Measurements from ENCODE around the gene KHDC4.

KHDC4 gene

GRCh38 chr1:155977690-155978324 is 43.6 kb upstream of the KHDC4 start (continued):
- TF ChIP-seq AEBP2 (tag by site-specific recombination; IDR thresholded peaks at IDR 0.05; ENCODE audit: borderline replicate concordance) (no peak), ZNF148 (tag by site-specific recombination; IDR thresholded peaks at IDR 0.05; ENCODE audit: borderline replicate concordance) (no peak), ZNF2 (tag by site-specific recombination; IDR thresholded peaks at IDR 0.05) (0 out of 2 replicates have a peak, but pooled peaks have one; percentile 34), OSR2 (tag by site-specific recombination; IDR thresholded peaks at IDR 0.05) (no peak), ZNF530 (tag by site-specific recombination; IDR thresholded peaks at IDR 0.05; ENCODE audit: low read depth) (no peak), ZNF626 (tag by site-specific recombination; IDR thresholded peaks at IDR 0.05) (no peak), ZIC2 (tag by site-specific recombination; IDR thresholded peaks at IDR 0.05) (peak; percentile 22), ZNF280C (tag by site-specific recombination; IDR thresholded peaks at IDR 0.05) (no peak), ZNF658 (tag by site-specific recombination; IDR thresholded peaks at IDR 0.05) (no peak), ZNF416 (tag by site-specific recombination; IDR thresholded peaks at IDR 0.05) (0 out of 2 replicates have a peak, but pooled peaks have one; percentile 31), ZBTB20 (tag by site-specific recombination; IDR thresholded peaks at IDR 0.05) (no peak), HIC1 (tag by site-specific recombination; IDR thresholded peaks at IDR 0.05) (no peak), OVOL3 (tag by site-specific recombination; IDR thresholded peaks at IDR 0.05) (0 out of 2 replicates have a peak, but pooled peaks have one; percentile 4), TRIM28 (IDR thresholded peaks at IDR 0.05; ENCODE audit: borderline replicate concordance, low read length) (no peak), ZBTB6 (tag by site-specific recombination; IDR thresholded peaks at IDR 0.05) (no peak), KLF9 (tag by site-specific recombination; IDR thresholded peaks at IDR 0.05; ENCODE audit: low read depth) (peak; percentile 71), ZNF654 (tag by site-specific recombination; IDR thresholded peaks at IDR 0.05; ENCODE audit: low read depth) (no peak), ZNF324 (tag by site-specific recombination; IDR thresholded peaks at IDR 0.05) (no peak), IKZF3 (tag by site-specific recombination; IDR thresholded peaks at IDR 0.05) (no peak), ZNF544 (tag by site-specific recombination; IDR thresholded peaks at IDR 0.05) (no peak), KLF10 (tag by site-specific recombination; IDR thresholded peaks at IDR 0.05) (0 out of 2 replicates have a peak, but pooled peaks have one; percentile 18), ZNF645 (tag by site-specific recombination; IDR thresholded peaks at IDR 0.05) (no peak), ZNF843 (tag by site-specific recombination; IDR thresholded peaks at IDR 0.05) (no peak), GLIS2 (tag by site-specific recombination; IDR thresholded peaks at IDR 0.05) (peak; percentile 96), ZNF221 (tag by site-specific recombination; IDR thresholded peaks at IDR 0.05; ENCODE audit: borderline replicate concordance) (no peak), ZEB2 (tag by site-specific recombination; IDR thresholded peaks at IDR 0.05) (no peak), ZBTB17 (tag by site-specific recombination; IDR thresholded peaks at IDR 0.05) (peak; percentile 92), SP2 (tag by site-specific recombination; IDR thresholded peaks at IDR 0.05) (peak; percentile 62), ZNF701 (tag by site-specific recombination; IDR thresholded peaks at IDR 0.05) (no peak), ZNF629 (tag by site-specific recombination; IDR thresholded peaks at IDR 0.05) (no peak), PRDM1 (tag by site-specific recombination; IDR thresholded peaks at IDR 0.05) (no peak)

Measured in HEK293 (cell line).